Dedifferentiated amniotic fluid mesenchymal stem cell (primary cell): Measurements from ENCODE around the gene ADAT2.

Experiments
- DNase-seq: peaks from one replicate; pipeline ENCODE4 v3.0.0-alpha.2; 2016; ENCODE audit errors: extremely low spot score

ADAT2 gene

GRCh38 chr6:143441680-143442545, 8.6 kb downstream of the ADAT2 start:
- peak; percentile 24 for DNase-seq

- DNase-seq: no peak
Observed at GRCh38 chr6:143441010-143441409, 9.5 kb downstream of the ADAT2 start.

- DNase-seq: no peak
Observed at GRCh38 chr6:143432588-143432987, 17.9 kb downstream of the ADAT2 start.

GRCh38 chr6:143431226-143431625, 19.3 kb downstream of the ADAT2 start:
- no peak for DNase-seq

- no peak for DNase-seq
Observed at GRCh38 chr6:143429970-143430369, 20.5 kb downstream of the ADAT2 start.

GRCh38 chr6:143427109-143427817, 23.2 kb downstream of the ADAT2 start:
- peak; percentile 97 for DNase-seq

- DNase-seq: no peak
Observed at GRCh38 chr6:143426026-143426425, 24.5 kb downstream of the ADAT2 start.

- no peak for DNase-seq
Observed at GRCh38 chr6:143419526-143419925, 31.0 kb downstream of the ADAT2 start.

GRCh38 chr6:143414769-143415168, 35.7 kb downstream of the ADAT2 start:
- DNase-seq: no peak

- peak; percentile 31 for DNase-seq
Observed at GRCh38 chr6:143410859-143411270, 39.6 kb downstream of the ADAT2 start.

GRCh38 chr6:143408787-143409162, 41.7 kb downstream of the ADAT2 start:
- no peak for DNase-seq

- DNase-seq: no peak
Observed at GRCh38 chr6:143408151-143408786, 42.2 kb downstream of the ADAT2 start.

- no peak for DNase-seq
Observed at GRCh38 chr6:143406673-143407072, 43.8 kb downstream of the ADAT2 start.

- no peak for DNase-seq
Observed at GRCh38 chr6:143405373-143406154, 44.9 kb downstream of the ADAT2 start.

- DNase-seq: no peak
Observed at GRCh38 chr6:143402721-143403336, 47.7 kb downstream of the ADAT2 start.

- no peak for DNase-seq
Observed at GRCh38 chr6:143401636-143402370, 48.7 kb downstream of the ADAT2 start.

- DNase-seq: no peak
Observed at GRCh38 chr6:143401068-143401446, 49.4 kb downstream of the ADAT2 start.

- no peak for DNase-seq
Observed at GRCh38 chr6:143400258-143401067, 50.0 kb downstream of the ADAT2 start.

- no peak for DNase-seq
Observed at GRCh38 chr6:143399775-143400174, 50.7 kb downstream of the ADAT2 start.

- DNase-seq: no peak
Observed at GRCh38 chr6:143399176-143399575, 51.3 kb downstream of the ADAT2 start.
